NCI-H460 (cell line): ENCODE measurements around the gene XG. TPM values are rescaled to one million over a fixed set of nuclear protein-coding genes. Genes with fewer than 3 reads are reported as not detected.
"Not testable (repeated sequence)": the region's sequence is repeated elsewhere in the genome, so short reads cannot be mapped to it uniquely, and the experiment has no call there.

ENCODE experiments used
- DNase-seq: peaks from one replicate; pipeline ENCODE4 v3.0.0-alpha.2; 2016; ENCODE audit warnings: low read depth; ENCODE audit errors: extremely low read depth
- total RNA-seq: library from RNA; depleted of rRNA; stranded (reverse); fragments of >200 nt; shearing (Covaris generic); gene quantifications from 2 replicates; pipeline ENCODE4 v1.2.3, GENCODE V29; 2014

Gene XG
- total RNA-seq, 1 experiment from 2014 or later = not detected

- DNase-seq = no peak
Observed at GRCh38 chrX:2732649-2733048, 19.2 kb upstream of the XG start.

GRCh38 chrX:2733286-2733685, 18.6 kb upstream of the XG start:
- no peak for DNase-seq

GRCh38 chrX:2735270-2735669, 16.6 kb upstream of the XG start:
- DNase-seq = no peak

- no peak for DNase-seq
Observed at GRCh38 chrX:2740672-2741071, 11.2 kb upstream of the XG start.

GRCh38 chrX:2741386-2741785, 10.5 kb upstream of the XG start:
- DNase-seq = no peak

- not testable (repeated sequence) for DNase-seq
Observed at GRCh38 chrX:2746250-2746649, 5.6 kb upstream of the XG start.

- no peak for DNase-seq
Observed at GRCh38 chrX:2748171-2748814, 3.5 kb upstream of the XG start.

- DNase-seq = no peak
Observed at GRCh38 chrX:2748815-2749188, 3.0 kb upstream of the XG start.

- DNase-seq = no peak
Observed at GRCh38 chrX:2751291-2751690, 549 bp upstream of the XG start.

GRCh38 chrX:2752441-2752840, 601 bp downstream of the XG start:
- DNase-seq = not testable (repeated sequence)

GRCh38 chrX:2755163-2755715, 3.4 kb downstream of the XG start:
- DNase-seq = not testable (repeated sequence)

GRCh38 chrX:2756548-2756947, 4.7 kb downstream of the XG start:
- no peak for DNase-seq

GRCh38 chrX:2761246-2761645, 9.4 kb downstream of the XG start:
- no peak for DNase-seq

- not testable (repeated sequence) for DNase-seq
Observed at GRCh38 chrX:2762671-2763070, 10.8 kb downstream of the XG start.

GRCh38 chrX:2764766-2765548, 13.1 kb downstream of the XG start:
- not testable (repeated sequence) for DNase-seq

GRCh38 chrX:2765549-2765830, 13.7 kb downstream of the XG start:
- no peak for DNase-seq

GRCh38 chrX:2766906-2767305, 15.1 kb downstream of the XG start:
- no peak for DNase-seq

- no peak for DNase-seq
Observed at GRCh38 chrX:2767631-2768455, 16.0 kb downstream of the XG start.

- DNase-seq = no peak
Observed at GRCh38 chrX:2769615-2770014, 17.8 kb downstream of the XG start.

- not testable (repeated sequence) for DNase-seq
Observed at GRCh38 chrX:2773166-2774055, 21.6 kb downstream of the XG start.
